HG03432 (cell line): Measurements from ENCODE around the gene ERF.
A peak's percentile ranks its signal among the peaks of the same experiment; 100 is the strongest.

Experiments used
- ATAC-seq: cut with Tn5 transposase; IDR thresholded peaks from one replicate; pipeline ENCODE4 v1.9.1; 2021; ENCODE audit warnings: mild to moderate bottlenecking, moderate library complexity; ENCODE audit not compliant: unreplicated experiment

Gene ERF

GRCh38 chr19:42217520-42218437 is 37.1 kb downstream of the ERF start, which contains the start of gene DEDD2:
Gene DEDD2 (minus strand): TSS chr19:42217677. CDS start chr19:42217007, 670 bp downstream.
- ATAC-seq: peak; percentile 71

DNA sequence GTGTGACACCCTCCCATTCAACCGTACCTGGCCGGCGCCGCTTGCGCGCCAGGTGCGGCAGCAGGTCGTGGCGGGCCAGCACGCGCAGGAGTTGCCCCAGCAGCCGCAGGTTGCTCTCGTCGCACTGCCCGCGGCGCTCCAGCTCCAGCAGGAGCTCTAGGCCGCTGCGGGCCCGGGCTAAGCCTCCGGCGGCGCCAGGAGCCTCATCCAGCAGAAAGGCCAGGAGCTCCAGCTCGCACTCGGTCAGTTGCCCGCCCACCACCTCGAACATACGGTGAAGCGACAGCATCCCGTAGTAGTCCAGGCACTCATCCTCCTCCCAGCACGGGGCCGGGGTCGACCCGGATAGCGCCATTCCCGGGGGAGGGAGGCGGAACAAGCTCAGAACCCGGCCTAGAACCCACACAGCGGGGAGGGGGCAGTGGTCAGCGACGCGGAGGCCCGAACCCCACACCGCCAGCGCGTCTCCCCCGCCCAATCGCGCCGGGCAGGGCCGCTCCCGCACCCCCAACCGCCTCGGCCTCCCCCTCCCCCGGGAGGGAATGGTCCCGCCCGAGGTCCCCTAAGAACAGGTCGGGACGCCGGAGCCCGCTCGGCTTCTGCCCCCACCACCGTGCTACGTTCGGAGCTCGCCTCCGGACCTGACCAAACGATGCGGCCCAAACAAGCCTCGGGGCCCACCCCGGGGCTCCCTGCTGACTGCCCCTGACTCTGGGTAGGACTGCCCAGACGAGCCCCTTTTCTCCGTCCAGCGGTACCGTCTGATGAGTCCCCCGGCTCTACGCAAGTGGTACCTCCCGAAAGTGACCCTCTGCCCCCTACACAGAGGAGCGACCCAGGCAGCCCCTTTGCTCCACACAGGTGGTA is 38.0 kb downstream of the ERF start:
- ATAC-seq: peak; percentile 14

DNA sequence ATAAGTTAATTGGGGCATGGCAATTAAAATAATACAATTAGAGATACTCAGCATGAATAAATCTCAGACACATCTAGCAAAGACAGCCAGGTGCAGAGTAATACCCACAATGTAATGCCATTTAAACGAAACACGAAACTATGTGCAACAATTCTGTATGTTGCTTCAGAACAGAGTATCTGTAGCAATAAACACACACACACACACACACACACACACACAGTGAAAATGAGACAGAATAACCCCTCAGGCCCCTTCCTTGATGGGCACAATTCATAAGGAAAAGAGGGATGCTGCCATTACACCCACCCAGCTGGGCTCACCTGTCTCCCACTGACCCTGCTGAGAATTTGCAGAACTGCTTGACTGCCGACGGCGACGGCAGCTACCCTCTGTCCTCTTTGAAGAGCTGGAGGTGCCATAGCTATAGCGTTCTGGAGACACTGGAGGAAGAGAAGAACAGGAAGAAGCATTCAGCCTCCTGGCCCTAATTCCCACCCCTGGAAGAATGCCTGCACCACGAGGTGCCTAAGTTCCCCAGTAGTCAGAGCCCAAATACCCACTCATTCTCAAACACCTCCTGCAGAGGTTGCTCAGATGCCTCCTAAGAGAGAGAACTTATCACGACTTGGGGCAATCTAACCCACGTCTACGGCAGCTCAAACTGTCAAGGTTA is 40.0 kb downstream of the ERF start:
- no peak for ATAC-seq

- no peak for ATAC-seq
Observed at GRCh38 chr19:42212886-42213285, 42.0 kb downstream of the ERF start.

GRCh38 chr19:42208612-42209011 is 46.3 kb downstream of the ERF start:
- no peak for ATAC-seq

GRCh38 chr19:42207767-42208271 is 47.1 kb downstream of the ERF start:
- ATAC-seq: no peak

- ATAC-seq: no peak
Observed at GRCh38 chr19:42206871-42207755, 47.8 kb downstream of the ERF start.

GRCh38 chr19:42204664-42205063 is 50.3 kb downstream of the ERF start:
- ATAC-seq: no peak

DNA sequence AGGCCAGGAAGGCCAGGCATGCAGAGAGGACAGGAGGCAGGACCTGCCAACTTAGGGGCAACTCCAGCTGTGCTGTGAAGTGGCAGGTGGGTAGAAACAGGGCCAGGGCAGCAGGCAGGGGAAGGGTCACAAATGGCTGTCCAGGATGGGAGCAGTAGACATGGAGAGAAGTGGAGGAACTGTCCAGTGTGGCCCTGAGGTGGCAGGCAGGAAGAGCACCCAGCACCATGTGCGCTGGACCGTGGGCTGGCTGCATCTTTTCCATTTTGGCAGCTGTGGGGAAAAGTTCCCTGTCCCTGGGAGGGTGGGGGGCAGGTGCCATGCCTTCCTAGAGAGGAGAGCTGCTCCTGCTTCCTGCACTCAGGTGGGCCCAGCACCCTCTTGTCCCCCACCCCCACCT is 51.2 kb downstream of the ERF start:
- ATAC-seq: no peak

- ATAC-seq: no peak
Observed at GRCh38 chr19:42202290-42202880, 52.5 kb downstream of the ERF start.

- peak; percentile 41 for ATAC-seq
Observed at GRCh38 chr19:42201489-42202289, 53.2 kb downstream of the ERF start.

GRCh38 chr19:42200116-42200715 is 54.7 kb downstream of the ERF start:
- no peak for ATAC-seq

DNA sequence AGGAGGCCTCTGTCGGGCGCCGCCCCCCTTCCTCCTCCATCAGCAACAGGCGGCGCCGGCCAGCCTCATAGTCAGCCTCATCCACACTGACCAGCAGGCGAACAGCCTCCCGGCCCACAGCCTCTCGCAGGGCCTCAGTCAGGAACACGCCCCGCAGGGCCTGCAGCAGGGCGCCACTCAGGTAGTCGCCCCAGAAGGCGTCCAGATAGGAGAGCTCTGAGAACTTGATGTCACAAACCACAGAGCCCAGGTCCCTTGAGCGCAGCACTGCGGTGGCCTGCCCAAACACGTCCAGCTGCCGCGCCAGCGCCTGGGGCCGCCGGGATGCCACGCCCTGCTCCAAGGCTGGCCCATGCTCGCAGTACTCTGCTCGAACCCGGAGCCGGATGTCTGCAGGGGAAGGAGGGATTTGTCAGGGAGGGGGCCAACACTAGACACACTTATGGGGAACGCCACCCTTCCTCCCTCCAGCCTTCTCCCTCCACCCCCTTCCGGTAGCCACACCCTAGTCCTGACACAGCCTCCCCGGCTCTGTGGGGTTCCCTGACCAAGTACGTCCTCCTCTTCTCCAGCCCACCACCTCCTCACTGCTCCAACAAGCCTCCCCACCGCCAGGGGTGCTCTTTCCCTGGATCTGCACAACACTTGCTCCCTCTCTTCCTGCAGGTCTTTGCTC is 55.4 kb downstream of the ERF start:
- ATAC-seq: peak; percentile 46

- peak; percentile 48 for ATAC-seq
Observed at GRCh38 chr19:42198676-42199439, 56.1 kb downstream of the ERF start.
